ENCODE measurements around the gene FTO. TPM values are rescaled to one million over a fixed set of nuclear protein-coding genes. Genes with fewer than 3 reads are reported as not detected.

FTO gene
- polyA plus RNA-seq, 2 donors: 5.3 to 14.7 TPM

- no peak overlapping the region for H3K27ac ChIP-seq (ENCODE audit: low read depth in 2 of 2, low read length in 1 of 2)
- no peaks in the 10 kb centered on the region for H3K36me3 ChIP-seq (ENCODE audit: control insufficient read depth in 2 of 2, insufficient read depth in 2 of 2, low read length in 1 of 2)
- H3K9me3 ChIP-seq (ENCODE audit: control insufficient read depth in 2 of 2, insufficient read depth in 1 of 2, low read depth in 1 of 2, low read length in 1 of 2): no peaks in the 10 kb centered on the region
- H3K27me3 ChIP-seq (ENCODE audit: control insufficient read depth in 1 of 2, insufficient read depth in 2 of 2, low read length in 2 of 2): no peaks in the 10 kb centered on the region
- 47 to 53% methylated on average over 5 of the region's 5 CpGs for WGBS, 2 donors
- no peaks in the 10 kb centered on the region for H3K4me1 ChIP-seq (ENCODE audit: control insufficient read depth in 2 of 2, insufficient read depth in 2 of 2, low read length in 1 of 2)
- H3K4me3 ChIP-seq (ENCODE audit: low read depth in 1 of 2, low read length in 2 of 2): no peak overlapping the region
Measured at GRCh38 chr16:53773150-53773846, 69.3 kb downstream of the FTO start.

- H3K27ac ChIP-seq (ENCODE audit: low read depth in 2 of 2, low read length in 1 of 2): no peak overlapping the region
- WGBS, 2 donors: 66 to 72% methylated on average over 8 of the region's 8 CpGs
- H3K9me3 ChIP-seq (ENCODE audit: control insufficient read depth in 2 of 2, insufficient read depth in 1 of 2, low read depth in 1 of 2, low read length in 1 of 2): no peaks in the 10 kb centered on the region
- no peak overlapping the region for H3K4me3 ChIP-seq (ENCODE audit: low read depth in 1 of 2, low read length in 2 of 2)
- H3K27me3 ChIP-seq (ENCODE audit: control insufficient read depth in 1 of 2, insufficient read depth in 2 of 2, low read length in 2 of 2): no peaks in the 10 kb centered on the region
- no peaks in the 10 kb centered on the region for H3K4me1 ChIP-seq (ENCODE audit: control insufficient read depth in 2 of 2, insufficient read depth in 2 of 2, low read length in 1 of 2)
- no peaks in the 10 kb centered on the region for H3K36me3 ChIP-seq (ENCODE audit: control insufficient read depth in 2 of 2, insufficient read depth in 2 of 2, low read length in 1 of 2)
Measured at GRCh38 chr16:53773881-53774280, 69.9 kb downstream of the FTO start.

DNA sequence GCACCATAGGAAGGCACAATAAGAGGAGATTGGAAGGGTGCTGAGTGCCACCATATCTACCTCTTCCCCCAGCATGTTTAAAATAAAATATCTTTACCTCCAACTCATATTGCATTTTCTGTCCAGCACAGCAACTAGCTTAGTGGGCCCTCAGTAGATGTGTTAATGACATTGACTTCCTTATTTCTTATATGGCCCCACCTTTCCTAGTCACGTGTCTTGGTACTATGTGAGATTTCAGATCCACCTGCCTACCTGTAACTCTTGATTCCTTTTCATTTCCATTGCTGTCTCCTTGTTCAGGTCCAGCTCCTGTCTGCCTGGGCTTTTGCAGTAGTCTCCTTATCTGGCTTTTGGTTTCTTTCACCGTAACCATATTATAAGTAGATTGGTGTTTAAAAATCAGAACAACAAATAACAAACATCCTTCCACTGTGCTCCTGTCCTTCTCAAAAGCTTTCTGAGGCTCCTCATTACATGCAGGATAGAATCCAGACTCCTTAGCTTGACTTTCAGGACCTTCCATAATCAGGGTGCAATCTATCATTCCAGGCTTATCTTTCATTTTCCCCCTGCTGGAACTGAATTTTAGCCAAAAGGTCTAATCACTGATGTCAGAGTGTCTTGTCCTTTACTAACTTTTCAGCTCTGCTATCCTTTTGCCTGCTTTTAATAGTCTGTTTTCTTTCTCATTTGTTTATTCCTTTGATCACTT lies 71.3 kb downstream of the FTO start:
- Histone ChIP-seq H3K9me3 (ENCODE audit: control insufficient read depth in 2 of 2, insufficient read depth in 1 of 2, low read depth in 1 of 2, low read length in 1 of 2) (no peaks in the 10 kb centered on the region), H3K4me3 (ENCODE audit: low read depth in 1 of 2, low read length in 2 of 2) (no peak overlapping the region), H3K27ac (ENCODE audit: low read depth in 2 of 2, low read length in 1 of 2) (no peak overlapping the region), H3K36me3 (ENCODE audit: control insufficient read depth in 2 of 2, insufficient read depth in 2 of 2, low read length in 1 of 2) (no peaks in the 10 kb centered on the region), H3K27me3 (ENCODE audit: control insufficient read depth in 1 of 2, insufficient read depth in 2 of 2, low read length in 2 of 2) (no peaks in the 10 kb centered on the region), H3K4me1 (ENCODE audit: control insufficient read depth in 2 of 2, insufficient read depth in 2 of 2, low read length in 1 of 2) (peaks cover 2% of the 10 kb centered on the region in 2 donors)
- WGBS, 2 donors: 77 to 81% methylated on average over 2 of the region's 2 CpGs

DNA sequence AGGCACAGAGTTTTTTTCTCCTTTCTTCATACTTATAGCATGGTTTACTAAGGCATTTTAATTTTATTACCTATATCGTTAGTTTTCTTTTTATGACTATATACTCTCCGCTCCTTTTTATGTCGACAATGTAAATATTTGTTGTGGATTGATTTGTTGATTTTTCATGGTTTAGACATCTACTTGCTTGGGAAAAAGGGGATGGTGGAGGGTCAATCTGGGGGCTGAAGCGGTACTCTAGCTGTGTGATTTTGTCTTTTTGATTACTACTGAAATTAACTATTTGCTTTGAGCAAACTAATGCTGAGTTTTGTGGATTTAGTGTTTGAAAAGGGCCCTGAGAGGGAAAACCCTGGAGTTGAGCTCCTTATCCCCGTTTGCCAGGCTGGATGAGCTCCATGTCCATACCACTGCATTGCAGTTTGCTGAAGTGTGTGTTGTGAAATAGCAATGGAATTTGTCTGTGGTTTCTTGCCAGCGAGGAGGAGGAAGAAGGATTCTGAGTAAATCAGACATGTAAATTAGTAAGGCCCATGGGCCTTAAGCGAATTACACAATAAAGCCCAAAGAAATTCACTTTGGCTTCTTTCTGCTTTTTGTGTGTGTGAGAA lies 72.0 kb downstream of the FTO start:
- Histone ChIP-seq H3K4me1 (ENCODE audit: control insufficient read depth in 2 of 2, insufficient read depth in 2 of 2, low read length in 1 of 2) (peaks cover 3 to 4% of the 10 kb centered on the region in 2 donors), H3K4me3 (ENCODE audit: low read depth in 1 of 2, low read length in 2 of 2) (no peak overlapping the region), H3K27me3 (ENCODE audit: control insufficient read depth in 1 of 2, insufficient read depth in 2 of 2, low read length in 2 of 2) (no peaks in the 10 kb centered on the region), H3K27ac (ENCODE audit: low read depth in 2 of 2, low read length in 1 of 2) (no peak overlapping the region), H3K36me3 (ENCODE audit: control insufficient read depth in 2 of 2, insufficient read depth in 2 of 2, low read length in 1 of 2) (no peaks in the 10 kb centered on the region), H3K9me3 (ENCODE audit: control insufficient read depth in 2 of 2, insufficient read depth in 1 of 2, low read depth in 1 of 2, low read length in 1 of 2) (no peaks in the 10 kb centered on the region)
- 48 to 54% methylated on average over 7 of the region's 7 CpGs for WGBS, 2 donors

DNA sequence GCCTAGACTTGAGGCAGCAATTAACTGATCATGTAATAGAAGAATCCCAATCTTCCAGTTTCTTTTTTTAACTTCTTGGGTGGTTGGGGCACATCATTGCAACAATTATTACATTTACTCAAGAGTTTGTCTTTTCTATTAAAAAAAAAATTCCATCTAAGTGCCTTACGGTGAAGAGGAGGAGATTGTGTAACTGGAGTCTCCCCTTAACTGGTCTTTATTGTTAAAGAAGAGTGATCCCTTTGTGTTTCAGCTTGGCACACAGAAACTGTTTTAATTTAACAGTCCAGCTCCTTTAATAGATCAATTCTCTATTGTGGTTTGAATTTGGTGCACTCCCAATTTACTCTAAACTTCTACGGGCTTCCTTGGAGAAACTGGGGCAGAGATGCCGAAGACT lies 75.2 kb downstream of the FTO start:
- Histone ChIP-seq H3K27me3 (ENCODE audit: control insufficient read depth in 1 of 2, insufficient read depth in 2 of 2, low read length in 2 of 2) (no peaks in the 10 kb centered on the region), H3K36me3 (ENCODE audit: control insufficient read depth in 2 of 2, insufficient read depth in 2 of 2, low read length in 1 of 2) (no peaks in the 10 kb centered on the region), H3K27ac (ENCODE audit: low read depth in 2 of 2, low read length in 1 of 2) (no peak overlapping the region), H3K4me3 (ENCODE audit: low read depth in 1 of 2, low read length in 2 of 2) (no peak overlapping the region), H3K9me3 (ENCODE audit: control insufficient read depth in 2 of 2, insufficient read depth in 1 of 2, low read depth in 1 of 2, low read length in 1 of 2) (no peaks in the 10 kb centered on the region), H3K4me1 (ENCODE audit: control insufficient read depth in 2 of 2, insufficient read depth in 2 of 2, low read length in 1 of 2) (peaks cover 3 to 4% of the 10 kb centered on the region in 2 donors)
- WGBS, 2 donors: 86 to 87% methylated on average over 3 of the region's 3 CpGs

GRCh38 chr16:53780051-53780450 lies 76.1 kb downstream of the FTO start:
- WGBS, 2 donors: 77 to 84% methylated on average over 3 of the region's 3 CpGs
- Histone ChIP-seq H3K27ac (ENCODE audit: low read depth in 2 of 2, low read length in 1 of 2) (peak overlapping the region; percentile 38 to 59), H3K36me3 (ENCODE audit: control insufficient read depth in 2 of 2, insufficient read depth in 2 of 2, low read length in 1 of 2) (no peaks in the 10 kb centered on the region), H3K27me3 (ENCODE audit: control insufficient read depth in 1 of 2, insufficient read depth in 2 of 2, low read length in 2 of 2) (no peaks in the 10 kb centered on the region), H3K9me3 (ENCODE audit: control insufficient read depth in 2 of 2, insufficient read depth in 1 of 2, low read depth in 1 of 2, low read length in 1 of 2) (no peaks in the 10 kb centered on the region), H3K4me3 (ENCODE audit: low read depth in 1 of 2, low read length in 2 of 2) (no peak overlapping the region), H3K4me1 (ENCODE audit: control insufficient read depth in 2 of 2, insufficient read depth in 2 of 2, low read length in 1 of 2) (peaks cover 3 to 4% of the 10 kb centered on the region in 2 donors)

- no peaks in the 10 kb centered on the region for H3K36me3 ChIP-seq (ENCODE audit: control insufficient read depth in 2 of 2, insufficient read depth in 2 of 2, low read length in 1 of 2)
- H3K4me1 ChIP-seq (ENCODE audit: control insufficient read depth in 2 of 2, insufficient read depth in 2 of 2, low read length in 1 of 2): peaks cover 3 to 4% of the 10 kb centered on the region in 2 donors
- WGBS, 2 donors: 55 to 73% methylated on average over 1 of the region's 1 CpG
- H3K27ac ChIP-seq (ENCODE audit: low read depth in 2 of 2, low read length in 1 of 2): peak overlapping the region; percentile 24 to 34
- no peak overlapping the region for H3K4me3 ChIP-seq (ENCODE audit: low read depth in 1 of 2, low read length in 2 of 2)
- H3K27me3 ChIP-seq (ENCODE audit: control insufficient read depth in 1 of 2, insufficient read depth in 2 of 2, low read length in 2 of 2): no peaks in the 10 kb centered on the region
- H3K9me3 ChIP-seq (ENCODE audit: control insufficient read depth in 2 of 2, insufficient read depth in 1 of 2, low read depth in 1 of 2, low read length in 1 of 2): no peaks in the 10 kb centered on the region
Measured at GRCh38 chr16:53781023-53781605, 77.2 kb downstream of the FTO start.

DNA sequence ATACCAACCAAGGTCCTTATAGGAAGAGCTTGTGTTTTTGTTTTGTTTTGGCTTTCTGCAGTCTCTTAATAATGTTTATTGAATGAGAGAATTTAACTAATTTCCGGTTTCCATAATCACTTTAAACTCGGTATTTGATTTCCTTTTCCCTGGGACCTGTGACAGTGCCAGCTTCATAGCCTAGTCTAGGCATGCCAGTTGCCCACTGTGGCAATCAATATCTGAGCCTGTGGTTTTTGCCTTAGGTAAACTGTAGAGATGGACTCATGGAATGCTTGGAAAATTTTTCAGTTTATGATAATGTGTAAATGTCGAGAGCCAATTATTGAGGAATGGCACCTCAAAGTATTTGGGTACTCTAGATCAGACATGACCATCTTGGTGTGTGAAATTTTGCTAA lies 78.2 kb downstream of the FTO start:
- H3K4me1 ChIP-seq (ENCODE audit: control insufficient read depth in 2 of 2, insufficient read depth in 2 of 2, low read length in 1 of 2): peaks cover 3 to 4% of the 10 kb centered on the region in 2 donors
- H3K4me3 ChIP-seq (ENCODE audit: low read depth in 1 of 2, low read length in 2 of 2): no peak overlapping the region
- WGBS, 2 donors: 62 to 73% methylated on average over 3 of the region's 3 CpGs

GRCh38 chr16:53784291-53784690 lies 80.3 kb downstream of the FTO start:
- H3K9me3 ChIP-seq (ENCODE audit: control insufficient read depth in 2 of 2, insufficient read depth in 1 of 2, low read depth in 1 of 2, low read length in 1 of 2): no peaks in the 10 kb centered on the region
- peaks cover 3 to 4% of the 10 kb centered on the region in 2 donors for H3K4me1 ChIP-seq (ENCODE audit: control insufficient read depth in 2 of 2, insufficient read depth in 2 of 2, low read length in 1 of 2)
- H3K27me3 ChIP-seq (ENCODE audit: control insufficient read depth in 1 of 2, insufficient read depth in 2 of 2, low read length in 2 of 2): no peaks in the 10 kb centered on the region
- no peaks in the 10 kb centered on the region for H3K36me3 ChIP-seq (ENCODE audit: control insufficient read depth in 2 of 2, insufficient read depth in 2 of 2, low read length in 1 of 2)
- 52 to 68% methylated on average over 1 of the region's 1 CpG for WGBS, 2 donors
- no peak overlapping the region for H3K27ac ChIP-seq (ENCODE audit: low read depth in 2 of 2, low read length in 1 of 2)
- no peak overlapping the region for H3K4me3 ChIP-seq (ENCODE audit: low read depth in 1 of 2, low read length in 2 of 2)

More for the DNA sequence above, 78.2 kb downstream of the FTO start:
- H3K27ac ChIP-seq (ENCODE audit: low read depth in 2 of 2, low read length in 1 of 2): no peak overlapping the region
- no peaks in the 10 kb centered on the region for H3K36me3 ChIP-seq (ENCODE audit: control insufficient read depth in 2 of 2, insufficient read depth in 2 of 2, low read length in 1 of 2)
- no peaks in the 10 kb centered on the region for H3K27me3 ChIP-seq (ENCODE audit: control insufficient read depth in 1 of 2, insufficient read depth in 2 of 2, low read length in 2 of 2)
- no peaks in the 10 kb centered on the region for H3K9me3 ChIP-seq (ENCODE audit: control insufficient read depth in 2 of 2, insufficient read depth in 1 of 2, low read depth in 1 of 2, low read length in 1 of 2)
